Measurements from ENCODE around the gene WDR81.
A peak's percentile ranks its signal among the peaks of the same experiment; 100 is the strongest.
"Not testable (repeated sequence)": the region's sequence is repeated elsewhere in the genome, so short reads cannot be mapped to it uniquely, and the experiment has no call there.

The WDR81 gene

DNA sequence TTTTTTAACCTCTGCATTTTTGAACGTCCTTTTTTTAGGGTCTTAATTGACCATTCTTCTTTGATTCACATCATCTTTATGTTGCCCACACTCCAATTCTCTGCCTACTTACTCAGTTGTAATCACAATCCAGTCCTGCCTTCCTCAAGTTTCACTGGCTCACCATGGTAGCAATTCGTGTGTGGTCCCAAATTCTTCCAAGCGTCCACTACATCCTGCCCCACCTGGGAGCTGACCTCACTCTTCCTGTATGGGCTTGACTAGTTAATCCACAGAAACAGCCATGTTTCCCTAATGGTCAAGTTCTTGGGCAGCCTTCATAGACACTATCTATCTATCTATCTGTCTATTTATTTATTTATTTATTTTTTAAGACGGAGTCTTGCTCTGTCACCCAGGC is 21.4 kb upstream of the WDR81 start:
- no peaks in the 10 kb centered on the region for H3K27me3 ChIP-seq (ENCODE audit: control insufficient read depth, insufficient read depth, low read length)
- H3K4me3 ChIP-seq (ENCODE audit: low read depth, low read length): no peak overlapping the region

DNA sequence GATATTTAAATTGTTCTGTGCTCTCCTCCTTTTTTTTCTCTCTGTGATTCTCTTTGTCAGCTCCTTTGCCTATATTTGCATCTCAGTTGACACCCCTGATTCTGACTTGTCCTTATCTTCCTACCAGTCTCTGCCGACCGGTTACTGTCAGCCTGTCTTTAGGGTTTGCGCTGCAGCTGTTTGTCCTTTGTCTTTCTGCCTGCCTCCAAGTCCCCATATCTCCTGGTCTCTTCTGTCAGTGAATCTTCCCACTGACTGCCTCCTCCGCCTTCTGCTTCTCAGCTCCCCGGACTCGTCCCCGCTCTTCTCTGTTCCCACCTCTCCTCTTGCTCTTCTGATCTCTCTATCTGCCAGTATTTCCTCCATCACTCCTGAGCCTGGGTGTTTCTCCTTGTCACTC is 19.5 kb upstream of the WDR81 start:
- Histone ChIP-seq H3K9me3 (ENCODE audit: control insufficient read depth, insufficient read depth, low read depth, low read length) (no peaks in the 10 kb centered on the region), H3K36me3 (ENCODE audit: control insufficient read depth, insufficient read depth, low read length) (no peaks in the 10 kb centered on the region), H3K4me1 (ENCODE audit: control insufficient read depth, insufficient read depth, low read length) (no peaks in the 10 kb centered on the region), H3K9ac (ENCODE audit: low read length) (no peak overlapping the region), H3K27me3 (ENCODE audit: control insufficient read depth, insufficient read depth, low read length) (no peaks in the 10 kb centered on the region), H3K27ac (ENCODE audit: low read depth, low read length) (no peak overlapping the region), H3K4me3 (ENCODE audit: low read depth, low read length) (no peak overlapping the region)

More for the DNA sequence above, 21.4 kb upstream of the WDR81 start:
- Histone ChIP-seq H3K27ac (ENCODE audit: low read depth, low read length) (no peak overlapping the region), H3K4me1 (ENCODE audit: control insufficient read depth, insufficient read depth, low read length) (no peaks in the 10 kb centered on the region), H3K36me3 (ENCODE audit: control insufficient read depth, insufficient read depth, low read length) (no peaks in the 10 kb centered on the region), H3K9me3 (ENCODE audit: control insufficient read depth, insufficient read depth, low read depth, low read length) (no peaks in the 10 kb centered on the region), H3K9ac (ENCODE audit: low read length) (no peak overlapping the region)

DNA sequence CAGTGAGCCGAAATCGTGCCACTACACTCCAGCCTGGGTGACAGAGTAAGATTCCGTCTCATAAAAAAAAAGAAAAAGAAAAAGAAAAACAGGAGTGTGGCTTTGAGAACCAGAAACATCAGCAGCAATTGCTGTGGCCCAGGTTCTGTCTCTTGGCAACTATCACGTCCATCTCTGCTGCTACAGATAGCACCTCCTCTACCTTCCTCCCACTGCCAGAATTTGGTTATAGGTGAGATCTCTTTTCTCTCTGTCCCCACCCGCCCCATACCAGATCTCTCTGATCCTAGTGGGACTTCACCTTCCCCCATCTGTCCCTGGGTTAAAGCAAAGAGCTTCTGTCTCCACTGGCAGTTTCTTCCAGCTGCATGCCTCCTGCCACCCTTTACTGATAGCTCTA is 17.4 kb upstream of the WDR81 start:
- Histone ChIP-seq H3K36me3 (ENCODE audit: control insufficient read depth, insufficient read depth, low read length) (peaks cover 4% of the 10 kb centered on the region; the same call in 1 of the 2 replicates), H3K27ac (ENCODE audit: low read depth, low read length) (no peak overlapping the region), H3K9me3 (ENCODE audit: control insufficient read depth, insufficient read depth, low read depth, low read length) (no peaks in the 10 kb centered on the region), H3K27me3 (ENCODE audit: control insufficient read depth, insufficient read depth, low read length) (peaks cover 4% of the 10 kb centered on the region), H3K9ac (ENCODE audit: low read length) (no peak overlapping the region), H3K4me3 (ENCODE audit: low read depth, low read length) (no peak overlapping the region), H3K4me1 (ENCODE audit: control insufficient read depth, insufficient read depth, low read length) (peaks cover 4% of the 10 kb centered on the region)

DNA sequence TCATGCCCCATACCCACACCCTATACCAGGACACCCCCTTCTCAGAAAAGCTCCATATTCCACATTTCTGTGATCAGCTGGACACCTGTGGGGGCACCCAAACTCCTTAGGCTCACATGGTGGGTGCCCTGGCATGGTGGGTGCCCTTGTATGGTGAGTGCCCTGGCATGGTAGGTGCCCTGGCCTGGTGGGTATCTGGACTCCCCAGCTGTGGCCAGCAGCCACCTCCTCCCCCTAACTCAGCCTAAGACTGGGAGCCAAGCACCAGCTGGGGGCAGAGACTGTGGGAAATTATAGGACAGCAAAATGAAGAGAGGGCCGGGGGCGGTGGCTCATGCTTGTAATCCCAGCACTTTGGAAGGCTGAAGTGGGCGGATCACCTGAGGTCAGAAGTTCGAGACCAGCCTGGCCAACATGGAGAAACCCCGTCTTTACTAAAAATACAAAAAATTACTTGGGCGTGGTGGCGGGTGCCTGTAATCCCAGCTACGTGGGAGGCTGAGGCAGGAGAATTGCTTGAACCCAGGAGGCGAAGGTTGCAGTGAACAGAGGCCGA is 15.6 kb upstream of the WDR81 start:
- H3K4me3 ChIP-seq (ENCODE audit: low read depth, low read length); H3K9me3 ChIP-seq (ENCODE audit: control insufficient read depth, insufficient read depth, low read depth, low read length); H3K27ac ChIP-seq (ENCODE audit: low read depth, low read length); H3K27me3 ChIP-seq (ENCODE audit: control insufficient read depth, insufficient read depth, low read length); H3K9ac ChIP-seq (ENCODE audit: low read length): not testable (repeated sequence)
- Histone ChIP-seq H3K36me3 (ENCODE audit: control insufficient read depth, insufficient read depth, low read length) (peaks cover 19% of the 10 kb centered on the region), H3K4me1 (ENCODE audit: control insufficient read depth, insufficient read depth, low read length) (peaks cover 12% of the 10 kb centered on the region)

DNA sequence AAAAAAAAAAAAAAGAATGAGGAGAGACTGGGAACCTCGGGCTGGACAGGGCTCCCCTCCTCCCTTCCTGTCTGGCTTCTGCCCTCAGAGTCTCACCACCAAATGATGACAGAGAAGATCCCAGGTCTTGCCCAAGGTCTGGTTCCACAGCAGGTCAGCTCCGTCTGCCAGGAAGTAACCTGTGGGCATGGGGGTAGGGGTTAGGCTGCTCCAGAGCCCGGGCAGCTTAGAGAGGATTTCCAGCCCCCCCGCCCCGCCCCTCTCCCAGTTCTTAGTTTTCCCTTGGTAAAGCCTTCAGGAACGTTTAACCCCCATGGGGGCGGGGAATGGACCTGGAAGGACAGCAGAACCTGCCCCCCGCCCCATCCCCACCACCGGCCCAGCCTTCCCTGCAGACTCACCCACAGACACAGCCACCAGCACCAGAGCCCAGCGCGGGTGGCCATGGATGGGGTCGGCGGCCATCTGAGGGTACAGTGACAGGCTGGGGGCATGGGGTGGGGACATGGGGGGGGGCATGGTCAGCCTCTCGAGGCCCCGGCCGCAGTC is 15.0 kb upstream of the WDR81 start:
- no peak overlapping the region for H3K27ac ChIP-seq (ENCODE audit: low read depth, low read length)
- peaks cover 19% of the 10 kb centered on the region for H3K36me3 ChIP-seq (ENCODE audit: control insufficient read depth, insufficient read depth, low read length)
- peaks cover 15% of the 10 kb centered on the region for H3K4me1 ChIP-seq (ENCODE audit: control insufficient read depth, insufficient read depth, low read length)
- peaks cover 4% of the 10 kb centered on the region for H3K27me3 ChIP-seq (ENCODE audit: control insufficient read depth, insufficient read depth, low read length)
- H3K4me3 ChIP-seq (ENCODE audit: low read depth, low read length): peak overlapping the region; percentile 87
- H3K9ac ChIP-seq (ENCODE audit: low read length): no peak overlapping the region
- no peaks in the 10 kb centered on the region for H3K9me3 ChIP-seq (ENCODE audit: control insufficient read depth, insufficient read depth, low read depth, low read length)

DNA sequence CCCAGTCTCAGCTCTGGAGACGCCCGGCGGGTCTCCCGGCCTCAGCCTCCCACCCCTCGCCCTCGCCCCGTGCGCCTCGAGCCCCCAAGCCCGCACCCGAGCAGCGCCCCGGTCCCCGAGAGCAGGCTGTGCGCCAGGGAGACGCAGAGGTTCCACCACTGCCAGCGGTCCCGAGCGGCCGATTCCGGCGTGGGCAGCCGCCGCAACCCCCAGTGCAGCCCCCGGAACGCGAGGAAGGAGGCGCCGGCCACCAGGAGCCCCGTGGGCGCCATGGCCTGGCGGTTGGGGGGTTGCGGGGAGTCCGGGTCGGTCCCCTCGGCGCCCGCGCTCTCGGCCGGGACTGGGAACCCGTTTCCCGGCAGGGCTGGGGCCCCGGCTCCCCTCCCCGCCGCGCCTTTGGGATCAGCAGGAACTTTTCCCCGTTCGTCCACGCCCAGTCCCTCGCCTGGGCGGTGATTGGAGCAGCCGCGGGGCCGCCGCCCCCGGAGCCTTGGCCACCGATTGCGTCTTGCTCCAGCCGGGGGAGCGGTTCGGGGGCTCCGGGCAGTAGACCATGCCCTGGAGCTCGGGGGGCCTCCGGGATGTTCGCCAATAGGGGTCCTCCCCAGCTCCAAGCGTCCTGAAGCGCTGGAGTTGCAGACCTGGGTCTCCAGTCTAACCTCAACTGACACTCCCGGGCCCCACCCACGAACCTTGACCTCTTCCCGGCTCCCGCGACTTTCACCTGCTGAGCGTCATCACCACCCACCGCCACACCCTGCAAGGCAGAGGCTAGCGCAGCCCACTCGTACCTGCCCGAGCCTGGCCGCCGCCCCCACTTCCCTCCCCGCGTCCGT is 14.3 kb upstream of the WDR81 start, which contains the start of gene TLCD2:
Gene TLCD2 (minus strand): TSS at position 407 of the 836 bp plus-strand sequence. CDS start 135 bp downstream, at position 272.
- Histone ChIP-seq H3K27ac (ENCODE audit: low read depth, low read length) (no peak within 1 kb of the TSS), H3K9me3 (ENCODE audit: control insufficient read depth, insufficient read depth, low read depth, low read length) (no peaks in the 10 kb centered on the region), H3K27me3 (ENCODE audit: control insufficient read depth, insufficient read depth, low read length) (peaks cover 4% of the 10 kb centered on the region), H3K36me3 (ENCODE audit: control insufficient read depth, insufficient read depth, low read length) (peaks cover 19% of the 10 kb centered on the region), H3K4me1 (ENCODE audit: control insufficient read depth, insufficient read depth, low read length) (peaks cover 19% of the 10 kb centered on the region), H3K9ac (ENCODE audit: low read length) (peak within 1 kb of the TSS; percentile 68), H3K4me3 (ENCODE audit: low read depth, low read length) (peak within 1 kb of the TSS; percentile 87)

DNA sequence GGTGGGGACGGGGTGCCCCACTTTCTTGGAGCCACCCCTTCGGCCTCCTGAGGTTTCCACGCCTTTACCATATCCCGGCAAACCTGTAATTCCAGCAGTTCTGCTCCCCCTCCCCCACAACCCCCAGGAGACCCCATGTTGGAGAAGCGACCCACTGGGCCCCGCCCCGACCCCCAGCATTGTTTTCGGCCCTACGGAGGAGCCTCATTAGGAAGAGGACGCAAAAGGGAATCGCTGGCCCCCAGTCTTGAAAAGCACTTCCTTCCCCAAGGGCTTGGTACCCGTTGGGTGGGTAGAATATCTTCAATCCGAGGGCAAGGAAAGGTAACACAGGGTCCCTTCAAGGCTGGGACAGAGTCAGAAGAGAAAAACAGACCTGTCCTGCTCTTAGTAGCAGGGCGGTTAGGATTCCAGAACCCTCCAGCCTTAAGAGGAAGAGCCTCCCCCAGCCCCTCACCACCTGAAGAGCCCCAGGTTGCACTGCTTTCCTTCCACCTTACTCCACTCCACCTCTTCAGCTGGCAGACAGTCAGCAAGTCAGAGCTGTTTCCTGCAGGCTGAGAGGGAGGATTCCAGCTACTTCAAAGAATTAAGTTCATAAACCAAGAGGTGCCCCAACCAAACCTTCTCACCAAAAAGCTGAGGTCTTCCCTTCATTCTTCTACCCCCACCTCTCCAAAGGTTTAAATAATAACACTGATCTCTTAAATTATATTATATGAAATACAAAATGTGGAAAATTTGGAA is 13.5 kb upstream of the WDR81 start:
- Histone ChIP-seq H3K4me1 (ENCODE audit: control insufficient read depth, insufficient read depth, low read length) (peaks cover 19% of the 10 kb centered on the region), H3K36me3 (ENCODE audit: control insufficient read depth, insufficient read depth, low read length) (peaks cover 19% of the 10 kb centered on the region), H3K4me3 (ENCODE audit: low read depth, low read length) (peak overlapping the region; percentile 87), H3K9ac (ENCODE audit: low read length) (peak overlapping the region; percentile 68), H3K27me3 (ENCODE audit: control insufficient read depth, insufficient read depth, low read length) (peaks cover 4% of the 10 kb centered on the region), H3K9me3 (ENCODE audit: control insufficient read depth, insufficient read depth, low read depth, low read length) (no peaks in the 10 kb centered on the region), H3K27ac (ENCODE audit: low read depth, low read length) (no peak overlapping the region)

DNA sequence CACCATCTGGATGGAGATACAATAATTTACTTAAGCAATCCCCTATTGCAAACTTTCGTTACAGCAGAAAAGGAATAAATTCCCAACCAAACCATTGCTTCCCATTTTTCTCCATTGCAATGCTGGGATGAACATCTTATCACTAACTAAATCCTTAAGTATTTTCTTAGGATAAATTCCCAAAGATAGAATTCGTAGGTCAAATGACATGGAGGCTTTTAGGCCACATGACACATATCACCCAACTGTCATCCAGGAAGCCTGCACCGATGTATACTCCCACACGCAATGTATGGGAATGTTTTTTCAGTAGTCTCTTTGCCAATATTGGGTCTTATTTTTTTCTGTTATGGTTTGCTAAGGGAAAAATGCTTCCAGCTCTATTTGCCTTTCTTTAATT is 12.7 kb upstream of the WDR81 start:
- Histone ChIP-seq H3K9ac (ENCODE audit: low read length) (no peak overlapping the region), H3K27ac (ENCODE audit: low read depth, low read length) (no peak overlapping the region), H3K27me3 (ENCODE audit: control insufficient read depth, insufficient read depth, low read length) (peaks cover 4% of the 10 kb centered on the region), H3K9me3 (ENCODE audit: control insufficient read depth, insufficient read depth, low read depth, low read length) (no peaks in the 10 kb centered on the region), H3K4me1 (ENCODE audit: control insufficient read depth, insufficient read depth, low read length) (peaks cover 19% of the 10 kb centered on the region), H3K4me3 (ENCODE audit: low read depth, low read length) (no peak overlapping the region), H3K36me3 (ENCODE audit: control insufficient read depth, insufficient read depth, low read length) (peaks cover 19% of the 10 kb centered on the region)

DNA sequence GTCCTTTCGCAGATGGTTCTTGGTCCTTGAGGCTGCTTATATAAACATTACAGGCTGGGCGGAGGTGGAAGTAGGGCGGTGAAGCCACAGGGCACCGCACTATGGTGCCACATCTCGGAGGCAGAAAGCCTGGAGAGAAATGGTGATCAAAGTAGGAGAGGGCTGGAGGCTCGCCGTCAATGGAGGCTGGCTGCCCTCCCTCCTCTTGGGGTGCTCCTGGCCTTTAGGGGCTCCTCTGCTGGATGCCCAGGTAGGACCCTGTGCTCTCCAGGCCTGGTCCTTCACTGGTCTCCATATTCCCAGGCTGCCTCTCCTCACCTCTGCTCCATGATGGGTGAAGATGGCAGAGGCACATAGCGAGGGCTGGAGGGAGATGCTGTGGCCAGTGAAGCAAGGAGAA is 12.2 kb upstream of the WDR81 start:
- no peak overlapping the region for H3K4me3 ChIP-seq (ENCODE audit: low read depth, low read length)
- peaks cover 4% of the 10 kb centered on the region for H3K27me3 ChIP-seq (ENCODE audit: control insufficient read depth, insufficient read depth, low read length)
- peaks cover 19% of the 10 kb centered on the region for H3K4me1 ChIP-seq (ENCODE audit: control insufficient read depth, insufficient read depth, low read length)
- H3K9me3 ChIP-seq (ENCODE audit: control insufficient read depth, insufficient read depth, low read depth, low read length): no peaks in the 10 kb centered on the region
- no peak overlapping the region for H3K27ac ChIP-seq (ENCODE audit: low read depth, low read length)
- peaks cover 19% of the 10 kb centered on the region for H3K36me3 ChIP-seq (ENCODE audit: control insufficient read depth, insufficient read depth, low read length)
- H3K9ac ChIP-seq (ENCODE audit: low read length): no peak overlapping the region

DNA sequence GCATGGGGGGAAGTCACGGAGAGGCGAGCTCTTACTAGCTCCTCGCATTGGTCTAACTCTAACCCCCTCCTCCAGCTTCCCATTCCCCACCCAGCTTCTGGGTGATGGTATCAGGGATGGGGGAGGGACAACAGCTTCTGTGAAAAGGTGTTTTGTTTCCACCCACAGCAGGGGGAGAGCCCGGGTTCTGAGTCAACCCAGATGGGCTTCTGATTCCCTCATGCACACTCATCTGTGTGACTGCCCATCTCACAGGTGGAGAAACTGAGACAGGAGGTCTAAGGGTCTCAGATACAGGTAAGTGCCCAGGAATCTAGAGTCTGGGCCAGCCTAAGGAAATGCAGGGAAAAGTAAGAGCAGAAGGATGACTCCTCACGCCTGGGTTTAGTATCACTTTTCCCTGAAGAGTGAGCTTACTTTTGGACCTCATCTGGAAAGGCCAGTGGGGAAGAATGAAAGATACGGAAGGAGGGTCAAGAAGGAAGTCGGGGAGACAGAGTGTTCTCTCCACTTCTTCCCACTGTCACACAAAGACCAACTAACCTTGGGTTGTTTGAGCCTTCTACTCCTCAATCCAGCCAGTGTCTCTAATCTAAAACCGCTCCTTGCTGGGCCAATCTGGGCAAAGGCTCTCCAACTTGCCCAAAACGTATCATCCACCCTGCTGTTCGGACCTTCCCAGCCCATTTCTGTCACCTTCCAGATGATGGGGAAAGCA is 11.2 kb upstream of the WDR81 start:
- Histone ChIP-seq H3K9me3 (ENCODE audit: control insufficient read depth, insufficient read depth, low read depth, low read length) (no peaks in the 10 kb centered on the region), H3K36me3 (ENCODE audit: control insufficient read depth, insufficient read depth, low read length) (peaks cover 19% of the 10 kb centered on the region), H3K9ac (ENCODE audit: low read length) (no peak overlapping the region), H3K27me3 (ENCODE audit: control insufficient read depth, insufficient read depth, low read length) (peaks cover 4% of the 10 kb centered on the region), H3K4me3 (ENCODE audit: low read depth, low read length) (peak overlapping the region; percentile 77), H3K4me1 (ENCODE audit: control insufficient read depth, insufficient read depth, low read length) (peaks cover 23% of the 10 kb centered on the region), H3K27ac (ENCODE audit: low read depth, low read length) (no peak overlapping the region)
